NCI-H748 (cell line): Measurements from ENCODE around the gene PLCG2.
"Not testable (repeated sequence)": the region's sequence is repeated elsewhere in the genome, so short reads cannot be mapped to it uniquely, and the experiment has no call there.

ENCODE experiments used
- DNase-seq: peaks from one replicate; lab custom pipeline; 2025; ENCODE audit not compliant: unreplicated experiment; lab: John Stamatoyannopoulos, UW

The PLCG2 gene

GRCh38 chr16:81787659-81788058 lies 8.6 kb downstream of the PLCG2 start:
- DNase-seq: no peak

- no peak for DNase-seq
These were observed 11.2 kb downstream of the PLCG2 start for GRCh38 chr16:81790277-81790676.

- DNase-seq: no peak
These were observed 11.8 kb downstream of the PLCG2 start for GRCh38 chr16:81790830-81791435.

- no peak for DNase-seq
These were observed 13.7 kb downstream of the PLCG2 start for GRCh38 chr16:81792828-81793227.

- no peak for DNase-seq
These were observed 16.1 kb downstream of the PLCG2 start for GRCh38 chr16:81795193-81795592.

- DNase-seq: no peak
These were observed 16.9 kb downstream of the PLCG2 start for GRCh38 chr16:81796035-81796434.

- no peak for DNase-seq
These were observed 17.7 kb downstream of the PLCG2 start for GRCh38 chr16:81796583-81797346.

GRCh38 chr16:81797443-81797842 lies 18.4 kb downstream of the PLCG2 start:
- no peak for DNase-seq

GRCh38 chr16:81798311-81799137 lies 19.4 kb downstream of the PLCG2 start:
- DNase-seq: no peak

- no peak for DNase-seq
These were observed 20.0 kb downstream of the PLCG2 start for GRCh38 chr16:81799138-81799504.

- not testable (repeated sequence) for DNase-seq
These were observed 22.6 kb downstream of the PLCG2 start for GRCh38 chr16:81801724-81802123.

- DNase-seq: no peak
These were observed 24.2 kb downstream of the PLCG2 start for GRCh38 chr16:81803332-81803731.

- DNase-seq: no peak
These were observed 25.1 kb downstream of the PLCG2 start for GRCh38 chr16:81804134-81804610.

- no peak for DNase-seq
These were observed 27.6 kb downstream of the PLCG2 start for GRCh38 chr16:81806696-81807095.

GRCh38 chr16:81807767-81808358 lies 28.8 kb downstream of the PLCG2 start:
- no peak for DNase-seq

- DNase-seq: no peak
These were observed 29.9 kb downstream of the PLCG2 start for GRCh38 chr16:81808933-81809480.

- DNase-seq: no peak
These were observed 30.5 kb downstream of the PLCG2 start for GRCh38 chr16:81809567-81809966.

GRCh38 chr16:81810361-81810760 lies 31.3 kb downstream of the PLCG2 start:
- no peak for DNase-seq

GRCh38 chr16:81810894-81811538 lies 31.9 kb downstream of the PLCG2 start:
- no peak for DNase-seq

GRCh38 chr16:81813648-81814047 lies 34.6 kb downstream of the PLCG2 start:
- no peak for DNase-seq
